GM12801 (cell line): ENCODE data around the gene MCCD1.

Experiments
- TF ChIP-seq, protein P1 (sequence below): IDR thresholded peaks from one replicate; pipeline ENCODE4 v1.5.1; 2011; ENCODE audit warnings: control low read depth; ENCODE audit not compliant: insufficient read length; ENCODE audit errors: extremely low read depth

The MCCD1 gene

DNA sequence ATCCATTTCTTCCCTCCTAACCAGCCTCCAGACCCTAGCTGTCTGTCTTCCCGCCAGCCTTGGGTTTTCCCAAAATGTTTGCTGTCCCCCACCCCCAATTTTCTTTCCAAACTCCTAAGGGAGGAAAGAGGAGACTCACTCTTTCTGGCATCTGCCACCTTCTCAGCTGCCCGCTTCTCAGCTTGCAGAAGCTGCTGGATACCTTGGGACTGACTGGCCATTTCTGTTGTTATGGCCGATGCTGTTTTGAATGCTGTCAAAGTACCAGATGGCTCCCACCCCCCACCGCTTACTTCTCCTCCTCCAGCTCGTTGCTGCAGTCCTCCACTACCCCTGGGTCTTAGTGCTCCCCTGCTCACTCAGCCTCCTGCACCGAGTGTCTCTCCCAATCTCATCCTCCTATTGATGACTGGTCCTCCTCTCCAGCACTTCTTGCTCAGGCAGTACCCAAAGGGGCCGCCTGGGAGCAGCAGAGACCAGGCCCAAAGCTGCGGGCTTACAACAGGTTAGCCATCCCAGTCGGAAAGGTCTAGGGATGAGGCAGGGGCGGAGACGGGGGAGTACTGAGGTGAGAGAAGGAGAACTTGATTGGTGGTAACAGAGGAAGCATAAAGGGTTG lies 17.7 kb downstream of the MCCD1 start, which contains the start of gene ATP6V1G2:
ATP6V1G2 (minus strand) TSS at position 270 of the 619 bp plus-strand sequence; CDS start at position 221, 49 bp downstream.
- TF ChIP-seq, protein P1, sequence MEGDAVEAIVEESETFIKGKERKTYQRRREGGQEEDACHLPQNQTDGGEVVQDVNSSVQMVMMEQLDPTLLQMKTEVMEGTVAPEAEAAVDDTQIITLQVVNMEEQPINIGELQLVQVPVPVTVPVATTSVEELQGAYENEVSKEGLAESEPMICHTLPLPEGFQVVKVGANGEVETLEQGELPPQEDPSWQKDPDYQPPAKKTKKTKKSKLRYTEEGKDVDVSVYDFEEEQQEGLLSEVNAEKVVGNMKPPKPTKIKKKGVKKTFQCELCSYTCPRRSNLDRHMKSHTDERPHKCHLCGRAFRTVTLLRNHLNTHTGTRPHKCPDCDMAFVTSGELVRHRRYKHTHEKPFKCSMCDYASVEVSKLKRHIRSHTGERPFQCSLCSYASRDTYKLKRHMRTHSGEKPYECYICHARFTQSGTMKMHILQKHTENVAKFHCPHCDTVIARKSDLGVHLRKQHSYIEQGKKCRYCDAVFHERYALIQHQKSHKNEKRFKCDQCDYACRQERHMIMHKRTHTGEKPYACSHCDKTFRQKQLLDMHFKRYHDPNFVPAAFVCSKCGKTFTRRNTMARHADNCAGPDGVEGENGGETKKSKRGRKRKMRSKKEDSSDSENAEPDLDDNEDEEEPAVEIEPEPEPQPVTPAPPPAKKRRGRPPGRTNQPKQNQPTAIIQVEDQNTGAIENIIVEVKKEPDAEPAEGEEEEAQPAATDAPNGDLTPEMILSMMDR = peak; percentile 83

DNA sequence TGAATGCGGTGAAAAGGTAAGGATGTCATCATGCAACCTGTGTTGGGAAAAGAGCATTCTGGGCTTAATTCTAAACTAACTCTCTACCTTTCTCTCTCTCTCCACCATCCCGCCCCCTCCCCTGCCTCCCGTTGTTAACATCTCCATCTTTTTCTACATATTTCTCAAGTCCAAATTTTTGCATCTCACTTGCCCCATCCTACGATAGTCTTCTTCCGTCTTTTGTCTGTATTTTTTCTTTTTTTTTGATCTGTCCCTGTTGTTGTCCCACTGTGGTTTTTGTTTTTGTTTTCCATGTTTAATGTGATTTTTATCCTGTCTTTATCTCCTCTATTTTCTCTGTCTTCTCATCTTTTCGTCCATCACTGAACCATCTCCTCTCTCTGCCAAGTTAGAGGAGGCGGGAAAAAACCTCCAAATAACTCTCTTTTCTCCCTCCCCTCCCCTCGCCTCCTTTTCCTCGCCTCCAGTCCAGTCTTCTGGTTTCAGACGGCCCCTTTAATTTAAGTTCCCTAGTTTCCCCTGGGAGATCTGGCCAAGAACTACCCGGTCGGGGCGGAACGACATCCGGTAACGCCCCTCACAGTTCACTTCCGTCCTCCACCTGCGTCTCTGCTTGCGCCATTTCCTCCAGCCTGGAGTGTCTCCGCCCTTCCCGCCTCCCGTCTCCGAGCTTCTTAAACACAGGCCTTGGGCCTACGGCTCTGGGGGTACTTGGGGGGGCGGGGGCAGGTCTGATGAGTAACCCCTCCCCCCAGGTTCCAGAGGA lies 18.4 kb downstream of the MCCD1 start, which contains the start of gene NFKBIL1:
NFKBIL1 (plus strand) TSS at position 651 of the 769 bp plus-strand sequence; CDS start at position 738, 87 bp downstream.
- TF ChIP-seq, protein P1 = no peak

DNA sequence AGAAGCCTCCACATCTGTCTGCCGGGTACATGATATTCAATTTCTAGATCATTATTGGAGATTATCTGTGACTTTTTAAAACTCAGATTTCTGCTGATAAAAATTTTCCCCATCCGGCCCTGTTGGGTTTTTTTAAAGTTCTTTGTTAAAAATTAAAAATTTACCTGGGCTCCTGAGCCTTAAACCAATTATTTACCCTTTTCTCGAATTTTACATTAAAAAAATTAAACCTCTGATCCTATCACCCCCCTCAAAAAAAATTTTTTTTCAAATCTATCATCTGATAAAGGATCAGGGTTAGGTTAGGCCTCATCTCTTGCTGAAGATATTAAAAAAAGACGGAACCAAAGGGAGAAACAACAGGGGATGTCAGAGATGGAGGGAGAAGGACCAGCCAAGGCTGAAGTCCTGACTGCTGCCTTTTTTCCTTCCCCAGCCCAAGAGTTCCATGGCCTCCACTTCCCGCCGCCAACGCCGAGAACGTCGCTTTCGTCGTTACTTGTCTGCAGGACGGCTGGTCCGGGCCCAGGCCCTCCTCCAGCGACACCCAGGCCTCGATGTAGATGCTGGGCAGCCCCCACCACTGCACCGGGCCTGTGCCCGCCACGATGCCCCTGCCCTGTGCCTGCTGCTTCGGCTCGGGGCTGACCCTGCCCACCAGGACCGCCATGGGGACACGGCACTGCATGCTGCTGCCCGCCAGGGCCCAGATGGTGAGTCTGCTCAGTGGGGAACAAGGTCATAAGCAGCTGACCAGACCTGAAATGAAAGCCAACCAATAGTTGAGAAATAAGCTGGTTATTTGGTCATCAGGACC lies 19.2 kb downstream of the MCCD1 start:
- TF ChIP-seq, protein P1 = no peak

DNA sequence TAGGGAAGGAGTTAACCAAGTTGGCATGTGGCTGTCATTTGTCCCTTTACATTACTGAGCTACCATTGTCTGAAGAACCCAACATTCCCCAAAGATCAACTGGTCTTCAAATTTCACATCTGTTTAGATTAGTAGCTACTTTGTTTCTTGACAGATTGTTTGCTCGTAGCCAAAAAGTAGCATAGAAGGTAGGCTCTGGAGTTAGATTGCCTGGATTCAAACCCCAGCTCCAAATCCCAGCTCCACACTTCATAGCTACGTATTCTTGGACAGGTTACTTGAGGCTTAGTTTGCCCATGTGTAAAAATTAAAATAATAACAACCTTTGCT lies 19.7 kb downstream of the MCCD1 start:
- TF ChIP-seq, protein P1 = no peak

DNA sequence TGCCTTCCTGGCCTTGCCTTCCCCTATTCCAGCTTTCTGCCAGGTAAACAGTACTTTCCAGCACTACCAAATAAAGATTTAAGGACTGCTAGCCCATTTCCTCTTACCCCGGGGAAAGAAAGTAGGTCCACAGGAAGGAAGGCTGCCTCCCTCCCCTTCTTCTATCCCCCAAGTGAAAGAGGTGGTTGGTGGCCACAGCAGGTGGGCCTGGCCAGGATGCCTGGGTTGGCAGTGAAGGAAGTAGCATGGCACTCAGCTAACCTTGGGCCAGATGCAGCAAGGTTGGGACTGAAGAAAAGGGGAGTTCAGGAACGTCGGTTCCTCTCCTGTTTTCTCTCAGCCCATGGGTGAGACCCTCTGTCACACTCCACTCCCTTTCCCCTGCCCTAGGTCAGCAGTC lies 27.5 kb downstream of the MCCD1 start:
- TF ChIP-seq, protein P1 = no peak

DNA sequence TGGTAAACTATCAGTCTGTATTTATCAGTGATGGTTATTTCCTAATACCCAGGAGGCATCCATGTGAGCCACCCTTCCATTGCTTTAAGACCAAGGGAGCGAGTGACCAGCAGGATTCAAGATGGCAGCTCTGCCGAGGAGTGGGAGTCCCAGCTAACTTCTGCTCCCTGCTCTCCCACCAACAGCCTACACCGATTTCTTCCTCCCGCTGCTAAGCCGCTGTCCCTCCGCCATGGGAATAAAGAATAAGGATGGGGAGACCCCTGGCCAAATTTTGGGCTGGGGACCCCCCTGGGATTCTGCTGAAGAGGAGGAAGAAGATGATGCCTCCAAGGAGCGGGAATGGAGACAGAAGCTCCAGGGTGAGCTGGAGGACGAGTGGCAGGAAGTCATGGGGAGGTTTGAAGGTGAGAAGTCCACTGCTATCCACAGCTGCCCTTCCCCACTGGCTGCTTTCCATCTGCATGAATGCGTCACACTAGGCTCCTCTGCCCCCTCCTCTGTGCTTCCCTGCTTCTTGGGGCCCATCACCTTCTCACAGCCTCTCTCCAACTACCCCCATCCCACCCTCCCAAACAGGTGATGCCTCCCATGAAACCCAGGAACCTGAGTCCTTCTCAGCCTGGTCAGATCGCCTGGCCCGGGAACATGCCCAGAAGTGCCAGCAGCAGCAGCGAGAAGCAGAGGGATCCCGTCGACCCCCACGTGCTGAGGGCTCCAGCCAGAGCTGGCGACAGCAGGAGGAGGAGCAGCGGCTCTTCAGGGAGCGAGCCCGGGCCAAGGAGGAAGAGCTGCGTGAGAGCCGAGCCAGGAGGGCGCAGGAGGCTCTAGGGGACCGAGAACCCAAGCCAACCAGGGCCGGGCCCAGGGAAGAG lies 28.9 kb downstream of the MCCD1 start:
- TF ChIP-seq, protein P1 = no peak
